Stimulated activated CD4-positive, alpha-beta T cell treated with anti-CD3 and anti-CD28 coated beads, Interleukin-15, amount 100 ng/mL, for 48 hours (primary cell): ENCODE results near the gene SLC38A11.
A peak's percentile ranks its signal among the peaks of the same experiment; 100 is the strongest.
"Not testable (repeated sequence)": the region's sequence is repeated elsewhere in the genome, so short reads cannot be mapped to it uniquely, and the experiment has no call there.

Experiments
- DNase-seq, 2 donors: peaks; one replicate each; pipeline ENCODE4 v3.0.0-alpha.2; 2020; ENCODE audit warnings: low read depth in 2 of 2

Gene SLC38A11

GRCh38 chr2:164954954-164955701 lies at the start of gene SLC38A11:
Gene SLC38A11 (minus strand): TSS chr2:164955525. CDS start chr2:164955247, 278 bp downstream.
- DNase-seq, result no peak

- DNase-seq, result no peak
Measured at GRCh38 chr2:165003443-165004130, 48.3 kb upstream of the SLC38A11 start.

GRCh38 chr2:165002638-165003037 lies 47.3 kb upstream of the SLC38A11 start:
- no peak for DNase-seq

GRCh38 chr2:164994664-164995299 lies 39.5 kb upstream of the SLC38A11 start:
- DNase-seq, result not testable (repeated sequence)

GRCh38 chr2:164993287-164994016 lies 38.1 kb upstream of the SLC38A11 start:
- DNase-seq, result no peak

GRCh38 chr2:164992818-164993217 lies 37.5 kb upstream of the SLC38A11 start:
- DNase-seq, result peak; percentile 14 to 36

GRCh38 chr2:164992093-164992454 lies 36.7 kb upstream of the SLC38A11 start:
- not testable (repeated sequence) for DNase-seq

- not testable (repeated sequence) for DNase-seq
Measured at GRCh38 chr2:164991361-164992092, 36.2 kb upstream of the SLC38A11 start.

- not testable (repeated sequence) for DNase-seq
Measured at GRCh38 chr2:164990953-164991352, 35.6 kb upstream of the SLC38A11 start.

GRCh38 chr2:164988805-164989204 lies 33.5 kb upstream of the SLC38A11 start:
- not testable (repeated sequence) for DNase-seq

GRCh38 chr2:164986027-164986426 lies 30.7 kb upstream of the SLC38A11 start:
- not testable (repeated sequence) for DNase-seq

GRCh38 chr2:164984428-164984827 lies 29.1 kb upstream of the SLC38A11 start:
- DNase-seq, result no peak

GRCh38 chr2:164981217-164981990 lies 26.1 kb upstream of the SLC38A11 start:
- DNase-seq, result no peak

GRCh38 chr2:164980688-164981087 lies 25.4 kb upstream of the SLC38A11 start:
- not testable (repeated sequence) for DNase-seq

GRCh38 chr2:164979113-164979512 lies 23.8 kb upstream of the SLC38A11 start:
- no peak for DNase-seq

GRCh38 chr2:164976875-164977470 lies 21.6 kb upstream of the SLC38A11 start:
- DNase-seq, result not testable (repeated sequence)

GRCh38 chr2:164976301-164976700 lies 21.0 kb upstream of the SLC38A11 start:
- no peak for DNase-seq

- no peak for DNase-seq
Measured at GRCh38 chr2:164975891-164976290, 20.6 kb upstream of the SLC38A11 start.

GRCh38 chr2:164974221-164974620 lies 18.9 kb upstream of the SLC38A11 start:
- DNase-seq, result no peak

- DNase-seq, result no peak
Measured at GRCh38 chr2:164972216-164972615, 16.9 kb upstream of the SLC38A11 start.
